Skin of body (tissue), 2 donors: ENCODE results near the gene GRK5. TPM values are rescaled to one million over a fixed set of nuclear protein-coding genes. Genes with fewer than 3 reads are reported as not detected.
A peak's percentile ranks its signal among the peaks of the same experiment; 100 is the strongest.

ENCODE experiments used
- DNase-seq: peaks from one replicate; lab custom pipeline; 2025; lab: John Stamatoyannopoulos, UW
- total RNA-seq: library from RNA; depleted of rRNA; stranded (reverse); fragments of >200 nt; gene quantifications from one replicate; pipeline ENCODE4 v1.2.3, GENCODE V29; 2014

The GRK5 gene
- total RNA-seq, 1 donor from 2014 or later: 10.7 TPM

- DNase-seq: no peak
Measured at GRCh38 chr10:119297207-119297968, 90.0 kb downstream of the GRK5 start.

GRCh38 chr10:119298810-119299209, 91.4 kb downstream of the GRK5 start:
- DNase-seq: no peak

- no peak for DNase-seq
Measured at GRCh38 chr10:119299531-119299930, 92.2 kb downstream of the GRK5 start.

- DNase-seq: no peak
Measured at GRCh38 chr10:119301397-119301796, 94.0 kb downstream of the GRK5 start.

GRCh38 chr10:119302172-119302571, 94.8 kb downstream of the GRK5 start:
- no peak for DNase-seq

GRCh38 chr10:119302591-119303253, 95.4 kb downstream of the GRK5 start:
- no peak for DNase-seq

GRCh38 chr10:119303886-119304285, 96.5 kb downstream of the GRK5 start:
- no peak for DNase-seq

GRCh38 chr10:119304541-119304940, 97.2 kb downstream of the GRK5 start:
- DNase-seq: no peak

GRCh38 chr10:119305860-119306513, 98.6 kb downstream of the GRK5 start:
- peak; percentile 30 for DNase-seq

- no peak for DNase-seq
Measured at GRCh38 chr10:119306514-119306951, 99.2 kb downstream of the GRK5 start.

GRCh38 chr10:119306986-119307392, 99.6 kb downstream of the GRK5 start:
- no peak for DNase-seq

GRCh38 chr10:119308089-119308488, 100.7 kb downstream of the GRK5 start:
- no peak for DNase-seq

- DNase-seq: no peak
Measured at GRCh38 chr10:119308551-119309422, 101.4 kb downstream of the GRK5 start.

GRCh38 chr10:119309423-119309770, 102.0 kb downstream of the GRK5 start:
- no peak for DNase-seq

- DNase-seq: no peak
Measured at GRCh38 chr10:119310806-119311205, 103.4 kb downstream of the GRK5 start.

GRCh38 chr10:119312241-119312640, 104.9 kb downstream of the GRK5 start:
- DNase-seq: no peak

GRCh38 chr10:119313024-119313423, 105.7 kb downstream of the GRK5 start:
- DNase-seq: no peak

GRCh38 chr10:119313644-119314043, 106.3 kb downstream of the GRK5 start:
- DNase-seq: no peak

- DNase-seq: no peak
Measured at GRCh38 chr10:119314061-119314460, 106.7 kb downstream of the GRK5 start.

GRCh38 chr10:119314486-119314885, 107.1 kb downstream of the GRK5 start:
- DNase-seq: no peak
